OCI-LY7 (cell line): ENCODE measurements around the gene PRSS16. TPM values are rescaled to one million over a fixed set of nuclear protein-coding genes. Genes with fewer than 3 reads are reported as not detected.

Experiments used
- BruUV-seq: library from RNA; stranded (reverse); fragments of 400-500 nt; replicated peaks from 2 replicates; lab custom pipeline; 2021; lab: Mats Ljungman, UMichigan
- CTCF ChIA-PET: fragments of 300-600 bp; sonication (Branson Sonifier 250); formaldehyde crosslinking; loops from one replicate; lab custom pipeline; 2022; ENCODE audit warnings: antibody characterized with exemption; ENCODE audit not compliant: unreplicated experiment; lab: Charles Lee
- POLR2A ChIA-PET: fragments of 300-600 bp; sonication (Branson Sonifier 250); formaldehyde crosslinking; loops from one replicate; lab custom pipeline; 2022; ENCODE audit warnings: antibody characterized with exemption; lab: Charles Lee
- DNase-seq: peaks from one replicate; pipeline ENCODE4 v3.0.0-alpha.2; 2015; ENCODE audit warnings: low spot score
- H2AFZ ChIP-seq: fragments of 200-600 bp; sonication (generic), shearing (Covaris generic); 2 replicates; pipeline ENCODE4 v1.6.1; 2014; ENCODE audit warnings: mild to moderate bottlenecking, antibody characterized with exemption, low read length, moderate library complexity
- H3K27ac ChIP-seq: fragments of 200-600 bp; sonication (generic); 2 replicates; pipeline ENCODE4 v1.5.1; 2014; ENCODE audit warnings: mixed run types, low read depth, mild to moderate bottlenecking, moderate library complexity, low read length, inconsistent platforms; ENCODE audit not compliant: poor library complexity, severe bottlenecking
- H3K36me3 ChIP-seq: fragments of 200-600 bp; sonication (generic); 2 replicates; pipeline ENCODE4 v1.6.1; 2014; ENCODE audit warnings: mild to moderate bottlenecking, antibody characterized with exemption, low read length, moderate library complexity, mixed read lengths; ENCODE audit not compliant: insufficient read depth
- H3K4me1 ChIP-seq: fragments of 200-600 bp; sonication (generic); 2 replicates; pipeline ENCODE4 v1.5.1; 2014; ENCODE audit warnings: mild to moderate bottlenecking, low read length; ENCODE audit not compliant: insufficient read depth, poor library complexity, severe bottlenecking
- H3K4me2 ChIP-seq: fragments of 200-600 bp; sonication (generic); 2 replicates; pipeline ENCODE4 v1.6.1; 2014; ENCODE audit warnings: mild to moderate bottlenecking, low read length
- H3K4me3 ChIP-seq: fragments of 200-600 bp; sonication (generic); 2 replicates; pipeline ENCODE4 v1.5.1; 2014; ENCODE audit warnings: mild to moderate bottlenecking, low read depth, low read length; ENCODE audit not compliant: poor library complexity, severe bottlenecking
- H3K79me2 ChIP-seq: fragments of 200-600 bp; sonication (generic); 2 replicates; pipeline ENCODE4 v1.6.1; 2016; ENCODE audit warnings: low read depth, mild to moderate bottlenecking, low read length, moderate library complexity, mixed read lengths; ENCODE audit not compliant: insufficient read depth
- H3K9me2 ChIP-seq: fragments of 200-600 bp; sonication (generic); 2 replicates; pipeline ENCODE4 v1.6.1; 2016; ENCODE audit warnings: mild to moderate bottlenecking, low read length, mixed read lengths; ENCODE audit not compliant: insufficient read depth
- H3K9me3 ChIP-seq: fragments of 200-600 bp; sonication (generic); 2 replicates; pipeline ENCODE4 v1.6.1; 2014; ENCODE audit warnings: mild to moderate bottlenecking, mixed run types, low read length, mixed read lengths
- H4K20me1 ChIP-seq: fragments of 200-600 bp; sonication (generic); 2 replicates; pipeline ENCODE4 v1.6.1; 2014; ENCODE audit warnings: mild to moderate bottlenecking, antibody characterized with exemption, low read length, moderate library complexity, mixed read lengths; ENCODE audit not compliant: insufficient read depth
- EZH2phosphoT487 ChIP-seq: fragments of 200-600 bp; sonication (generic); IDR thresholded peaks from 2 replicates; pipeline ENCODE4 v1.6.1; 2018; ENCODE audit warnings: low read depth, borderline replicate concordance, mild to moderate bottlenecking, mixed run types, antibody characterized with exemption, low read length, moderate library complexity, mixed read lengths
- intact Hi-C: fragments of 100-400 bp; cut with micrococcal nuclease; formaldehyde crosslinking; loops from one replicate; pipeline ENCODE4 v1.10.0; 2022; ENCODE audit not compliant: unreplicated experiment
- total RNA-seq, 2 experiments: library from RNA; depleted of rRNA in 1 of 2; stranded (reverse); fragments of >200 nt in 1 of 2; shearing (Covaris generic) in 1 of 2; gene quantifications; 2 replicates each; pipeline ENCODE4 v1.2.3, GENCODE V29; 2014 to 2022
- TF ChIP-seq, protein P1 (sequence below): fragments of 200-600 bp; sonication (generic); conservative IDR thresholded peaks from 2 replicates; pipeline ENCODE4 v1.5.1; 2014; ENCODE audit warnings: mild to moderate bottlenecking, antibody characterized with exemption, low read length, moderate library complexity, mixed read lengths

PRSS16 gene
- total RNA-seq, 2 experiments from 2014 or later, result 4.6 to 12.0 TPM

DNA sequence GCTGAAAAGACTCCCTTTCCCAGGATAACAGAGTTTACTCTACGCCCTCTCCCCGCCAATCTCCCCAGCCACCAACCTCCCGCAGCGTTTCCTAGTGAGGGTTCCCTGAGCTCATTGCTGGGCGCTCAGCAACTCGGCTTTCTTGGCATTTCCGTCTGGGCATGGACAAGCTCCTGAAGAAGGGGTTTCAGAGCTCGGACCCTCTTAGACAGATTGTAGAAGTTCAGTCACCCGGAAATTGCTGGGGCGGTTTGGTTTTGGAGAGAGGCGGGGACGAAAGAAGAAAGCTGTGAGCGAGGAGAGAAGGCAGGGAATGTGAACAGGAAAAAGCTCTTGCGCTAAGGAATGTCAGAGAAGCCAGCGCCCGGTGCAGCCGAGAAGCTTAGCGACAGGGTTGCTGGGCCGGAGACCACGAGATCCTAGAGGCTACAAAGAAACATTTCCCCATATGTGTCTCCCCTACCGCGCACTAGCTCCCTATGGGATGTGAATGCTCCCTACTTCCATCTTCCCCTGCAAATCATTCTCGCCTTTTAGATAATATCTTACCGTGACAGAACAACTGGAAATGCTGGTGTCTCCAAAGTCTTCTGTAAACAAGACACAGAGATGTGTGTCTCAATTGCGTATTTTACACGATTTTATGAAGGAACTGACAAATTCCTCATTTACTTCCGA, 48.7 kb downstream of the PRSS16 start:
- intact Hi-C loops, result no loop called here
- Histone ChIP-seq H3K4me3 (no peak overlapping the region), H3K4me1 (no peaks in the 10 kb centered on the region), H3K79me2 (no peaks in the 10 kb centered on the region), H3K27ac (no peak overlapping the region), H2AFZ (no peak overlapping the region), H3K9me2 (no peaks in the 10 kb centered on the region), H3K4me2 (no peak overlapping the region), H3K9me3 (no peaks in the 10 kb centered on the region), H4K20me1 (no peaks in the 10 kb centered on the region), H3K36me3 (no peaks in the 10 kb centered on the region)
- BruUV-seq, result no TSS peak
- no peak for TF ChIP-seq EZH2phosphoT487
- TF ChIP-seq, protein P1, sequence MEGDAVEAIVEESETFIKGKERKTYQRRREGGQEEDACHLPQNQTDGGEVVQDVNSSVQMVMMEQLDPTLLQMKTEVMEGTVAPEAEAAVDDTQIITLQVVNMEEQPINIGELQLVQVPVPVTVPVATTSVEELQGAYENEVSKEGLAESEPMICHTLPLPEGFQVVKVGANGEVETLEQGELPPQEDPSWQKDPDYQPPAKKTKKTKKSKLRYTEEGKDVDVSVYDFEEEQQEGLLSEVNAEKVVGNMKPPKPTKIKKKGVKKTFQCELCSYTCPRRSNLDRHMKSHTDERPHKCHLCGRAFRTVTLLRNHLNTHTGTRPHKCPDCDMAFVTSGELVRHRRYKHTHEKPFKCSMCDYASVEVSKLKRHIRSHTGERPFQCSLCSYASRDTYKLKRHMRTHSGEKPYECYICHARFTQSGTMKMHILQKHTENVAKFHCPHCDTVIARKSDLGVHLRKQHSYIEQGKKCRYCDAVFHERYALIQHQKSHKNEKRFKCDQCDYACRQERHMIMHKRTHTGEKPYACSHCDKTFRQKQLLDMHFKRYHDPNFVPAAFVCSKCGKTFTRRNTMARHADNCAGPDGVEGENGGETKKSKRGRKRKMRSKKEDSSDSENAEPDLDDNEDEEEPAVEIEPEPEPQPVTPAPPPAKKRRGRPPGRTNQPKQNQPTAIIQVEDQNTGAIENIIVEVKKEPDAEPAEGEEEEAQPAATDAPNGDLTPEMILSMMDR, result no peak
- POLR2A ChIA-PET, result interaction anchor here (0.6 kb wide), 1 partner anchor 348 kb away, joined by 3 read pairs; no protein-coding TSS in a partner anchor
- CTCF ChIA-PET, result no interaction called here
- DNase-seq, result no peak

DNA sequence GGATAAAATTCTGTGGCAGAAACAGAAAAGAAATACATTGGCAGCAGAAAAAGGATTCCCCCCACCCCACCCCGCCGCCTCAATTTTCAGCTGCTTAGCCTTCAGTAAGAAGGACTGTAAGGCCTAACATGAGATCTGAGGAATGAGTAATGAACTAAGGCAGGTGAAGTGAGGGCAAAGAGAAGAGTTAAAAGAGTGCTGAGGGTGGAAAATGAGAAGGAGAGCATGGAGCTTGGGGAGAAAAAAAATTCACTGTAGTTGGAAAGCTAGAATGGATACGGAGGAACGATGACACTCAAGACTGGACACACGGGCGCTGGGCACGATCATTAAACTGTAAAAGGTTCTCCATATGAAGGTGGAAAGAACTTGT, 50.0 kb downstream of the PRSS16 start:
- H3K79me2 ChIP-seq, result no peaks in the 10 kb centered on the region
- H3K4me2 ChIP-seq, result no peak overlapping the region
- DNase-seq, result no peak
- CTCF ChIA-PET, result no interaction called here
- no peaks in the 10 kb centered on the region for H3K4me1 ChIP-seq
- no peak overlapping the region for H3K27ac ChIP-seq
- H4K20me1 ChIP-seq, result no peaks in the 10 kb centered on the region
- POLR2A ChIA-PET, result no interaction called here
- intact Hi-C loops, result no loop called here
- H3K9me2 ChIP-seq, result no peaks in the 10 kb centered on the region
- BruUV-seq, result no TSS peak
- no peaks in the 10 kb centered on the region for H3K9me3 ChIP-seq
- TF ChIP-seq EZH2phosphoT487, result no peak
- TF ChIP-seq, protein P1, result no peak
- no peak overlapping the region for H2AFZ ChIP-seq
- H3K4me3 ChIP-seq, result no peak overlapping the region
- no peaks in the 10 kb centered on the region for H3K36me3 ChIP-seq

DNA sequence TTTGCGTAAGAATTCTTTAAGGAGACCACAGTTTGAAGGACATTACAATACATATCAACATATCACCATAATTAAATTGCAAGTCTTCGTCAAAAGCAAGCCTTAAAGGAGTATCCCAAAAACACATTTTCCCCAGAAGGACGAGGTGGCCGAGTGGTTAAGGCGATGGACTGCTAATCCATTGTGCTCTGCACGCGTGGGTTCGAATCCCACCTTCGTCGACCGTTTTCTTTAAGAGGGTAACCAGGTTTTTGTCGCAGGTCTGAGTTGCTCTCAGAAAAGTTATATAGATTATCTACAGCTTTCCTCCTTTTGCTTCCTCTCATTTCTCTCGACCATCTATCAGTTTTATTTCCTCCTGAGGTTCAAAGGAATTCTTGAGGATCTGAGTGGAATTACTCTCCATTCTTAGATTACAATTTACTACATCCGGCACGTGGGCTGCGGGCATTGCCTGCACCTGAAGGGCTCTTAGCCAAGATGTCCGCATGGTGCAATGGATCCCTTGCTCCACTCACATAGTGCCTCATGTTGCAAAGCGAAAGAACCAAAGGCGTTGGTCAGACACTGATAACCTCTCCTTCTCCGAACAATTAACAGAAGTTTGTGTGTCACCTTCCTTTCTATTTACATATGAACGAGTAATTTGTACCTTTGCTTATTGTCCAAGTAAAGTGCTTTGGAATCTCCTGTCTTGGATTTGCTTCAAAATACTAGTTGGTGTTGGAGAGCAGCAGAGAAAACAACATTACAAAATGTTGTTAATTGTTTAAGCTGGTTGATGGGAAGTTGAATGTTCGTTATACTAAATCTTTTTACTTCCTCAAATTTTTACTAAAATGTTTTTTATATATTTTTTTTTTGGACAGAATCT, 50.6 kb downstream of the PRSS16 start:
- Histone ChIP-seq H3K9me2 (no peaks in the 10 kb centered on the region), H3K79me2 (no peaks in the 10 kb centered on the region), H3K9me3 (no peaks in the 10 kb centered on the region), H3K4me3 (no peak overlapping the region), H3K27ac (no peak overlapping the region), H4K20me1 (no peaks in the 10 kb centered on the region), H2AFZ (no peak overlapping the region), H3K4me2 (no peak overlapping the region), H3K36me3 (no peaks in the 10 kb centered on the region), H3K4me1 (no peaks in the 10 kb centered on the region)
- DNase-seq, result no peak
- TF ChIP-seq EZH2phosphoT487, result no peak
- TF ChIP-seq, protein P1, result no peak
- CTCF ChIA-PET, result no interaction called here
- POLR2A ChIA-PET, result no interaction called here
- no TSS peak for BruUV-seq
- intact Hi-C loops, result no loop called here
